ENCODE data around the gene ABI1.
"Not testable (repeated sequence)": the region's sequence is repeated elsewhere in the genome, so short reads cannot be mapped to it uniquely, and the experiment has no call there.

Gene ABI1

DNA sequence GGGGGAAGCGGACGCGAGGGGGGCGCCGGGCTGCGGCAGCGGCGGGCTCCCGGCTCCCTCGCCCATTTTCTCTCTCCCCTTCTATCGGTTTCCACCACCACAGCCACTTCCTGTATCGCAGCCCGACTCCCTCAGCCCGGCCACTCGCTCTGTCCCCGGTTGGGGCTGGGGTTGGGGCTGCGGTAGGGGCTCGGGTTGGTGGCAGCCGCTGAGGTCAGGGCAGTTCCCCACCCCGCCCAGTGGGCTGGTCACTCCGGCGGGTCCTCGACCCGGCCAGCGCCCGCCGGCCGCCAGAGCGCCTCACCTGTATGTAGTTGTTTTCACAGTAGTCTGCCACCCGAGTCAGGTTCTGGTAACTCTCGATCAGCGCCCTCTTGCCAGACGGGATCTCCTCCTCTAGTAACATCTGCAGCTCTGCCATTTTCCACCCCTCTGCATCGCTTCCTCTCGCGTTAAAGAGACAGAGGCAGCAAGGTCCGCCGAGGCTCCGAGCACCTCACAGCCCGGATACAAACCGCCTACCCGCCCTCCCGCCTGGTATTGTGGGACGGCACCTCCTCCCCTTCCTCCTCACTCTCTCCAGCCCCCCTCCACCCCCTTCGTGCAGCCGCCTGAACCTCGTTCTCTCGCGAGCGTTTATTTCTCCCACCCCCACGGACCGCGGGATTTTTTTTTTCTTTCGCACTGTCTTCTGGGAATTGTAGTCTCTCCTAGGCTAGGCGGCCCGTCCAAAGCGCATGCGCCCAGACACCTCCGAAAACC lies at the start of gene ABI1:
ABI1 (minus strand) TSS at position 516 of the 762 bp plus-strand sequence; CDS start at position 421, 95 bp downstream.
- no peaks in the 10 kb centered on the region for H3K27me3 Mint-ChIP-seq
- peak; percentile 98 to 99 for DNase-seq
- peak within 1 kb of the TSS; percentile 91 to 97 for H3K4me3 Mint-ChIP-seq
- peak; percentile 92 for ATAC-seq
- peak within 1 kb of the TSS; percentile 98 to 99 for H3K27ac Mint-ChIP-seq
- peaks cover 34% of the 10 kb centered on the region for H3K4me1 Mint-ChIP-seq
- H3K9me3 Mint-ChIP-seq, result no peaks in the 10 kb centered on the region

DNA sequence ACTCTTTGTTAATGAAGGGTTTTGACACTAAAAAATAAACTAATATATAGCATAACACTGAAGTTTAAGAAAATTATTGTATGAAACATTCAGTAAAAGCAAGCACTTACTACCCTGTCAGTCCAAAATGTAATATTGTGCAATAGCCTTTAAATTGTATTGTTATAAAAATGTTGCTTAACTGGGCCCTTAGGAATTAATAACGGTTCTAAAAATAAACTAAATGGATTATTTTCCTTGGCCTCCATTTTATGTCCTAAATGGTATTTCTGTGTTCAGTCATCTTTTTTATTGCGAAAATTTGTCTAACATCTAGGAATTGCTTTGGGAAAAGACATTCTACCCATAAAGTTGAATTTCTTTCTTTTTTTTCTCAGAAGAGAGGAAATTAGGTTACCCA lies 49.0 kb upstream of the ABI1 start:
- H3K27me3 Mint-ChIP-seq, result no peaks in the 10 kb centered on the region
- no peak for ATAC-seq
- H3K4me3 Mint-ChIP-seq, result no peak overlapping the region
- DNase-seq, result no peak
- H3K4me1 Mint-ChIP-seq, result no peaks in the 10 kb centered on the region
- H3K9me3 Mint-ChIP-seq, result no peaks in the 10 kb centered on the region
- H3K27ac Mint-ChIP-seq, result no peak overlapping the region

DNA sequence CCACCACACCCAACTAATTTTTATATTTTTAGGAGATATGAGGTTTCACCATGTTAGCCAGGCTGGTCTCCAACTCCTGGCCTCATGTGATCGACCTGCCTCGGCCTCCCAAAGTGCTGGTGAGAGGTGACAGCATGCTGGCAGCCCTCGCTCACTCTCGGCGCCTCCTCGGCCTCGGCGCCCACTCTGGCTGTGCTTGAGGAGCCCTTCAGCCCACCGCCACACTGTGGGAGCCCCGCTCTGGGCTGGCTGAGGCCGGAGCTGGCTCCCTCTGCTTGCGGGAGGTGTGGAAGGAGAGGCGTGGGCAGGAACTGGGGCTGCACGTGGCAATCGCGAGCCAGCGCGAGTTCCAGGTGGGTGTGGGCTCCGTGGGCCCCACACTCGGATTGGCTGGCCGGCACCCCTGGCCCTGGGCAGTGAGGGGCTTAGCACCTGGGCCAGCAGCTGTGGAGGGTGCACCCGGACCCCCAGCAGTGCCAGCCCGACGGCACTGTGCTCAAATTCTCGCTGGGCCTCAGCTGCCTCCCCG lies 44.6 kb upstream of the ABI1 start:
- not testable (repeated sequence) for DNase-seq, H3K4me3 Mint-ChIP-seq, ATAC-seq, H3K4me1 Mint-ChIP-seq, H3K27me3 Mint-ChIP-seq, H3K27ac Mint-ChIP-seq, H3K9me3 Mint-ChIP-seq

DNA sequence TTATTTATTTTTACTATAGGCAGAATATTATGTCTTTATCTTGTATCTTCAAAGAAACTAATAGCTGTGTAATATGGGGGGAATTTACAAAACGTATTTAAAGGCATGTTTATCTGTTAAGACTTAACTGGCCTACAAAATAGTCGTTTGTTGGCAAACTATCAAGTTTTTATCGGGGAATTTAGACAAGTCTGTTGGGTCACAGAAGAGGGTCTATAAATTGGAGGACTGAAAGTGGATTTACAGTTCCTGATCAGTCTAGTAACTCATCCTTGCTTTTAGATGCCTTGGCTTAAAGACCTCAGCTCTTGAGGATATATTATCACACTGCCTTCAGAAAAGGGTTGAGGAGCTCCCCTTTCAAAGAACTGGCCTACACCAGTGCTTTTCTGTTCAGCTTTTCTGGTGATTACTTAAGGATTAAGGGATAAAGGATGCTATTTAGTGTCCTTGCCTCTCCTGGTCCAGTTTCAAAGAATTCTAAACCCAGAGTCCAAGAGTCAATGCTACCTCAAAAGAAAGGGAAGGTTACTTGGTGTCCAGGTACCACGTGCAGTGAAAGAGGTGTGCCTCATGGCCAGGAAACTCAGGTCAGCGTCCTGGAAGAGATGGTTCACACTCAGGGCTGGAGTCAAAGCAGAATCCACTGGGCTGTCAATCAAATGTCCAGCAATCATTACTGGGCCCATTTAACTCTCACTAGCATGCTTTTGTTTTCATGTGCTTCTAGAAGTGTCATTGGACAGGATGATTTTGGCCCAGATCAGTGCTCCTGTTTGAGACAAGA lies 42.9 kb upstream of the ABI1 start:
- ATAC-seq (no peak), DNase-seq (no peak)
- Mint-ChIP-seq H3K4me3 (no peak overlapping the region), H3K27me3 (no peaks in the 10 kb centered on the region), H3K4me1 (no peaks in the 10 kb centered on the region), H3K9me3 (no peaks in the 10 kb centered on the region), H3K27ac (no peak overlapping the region)

DNA sequence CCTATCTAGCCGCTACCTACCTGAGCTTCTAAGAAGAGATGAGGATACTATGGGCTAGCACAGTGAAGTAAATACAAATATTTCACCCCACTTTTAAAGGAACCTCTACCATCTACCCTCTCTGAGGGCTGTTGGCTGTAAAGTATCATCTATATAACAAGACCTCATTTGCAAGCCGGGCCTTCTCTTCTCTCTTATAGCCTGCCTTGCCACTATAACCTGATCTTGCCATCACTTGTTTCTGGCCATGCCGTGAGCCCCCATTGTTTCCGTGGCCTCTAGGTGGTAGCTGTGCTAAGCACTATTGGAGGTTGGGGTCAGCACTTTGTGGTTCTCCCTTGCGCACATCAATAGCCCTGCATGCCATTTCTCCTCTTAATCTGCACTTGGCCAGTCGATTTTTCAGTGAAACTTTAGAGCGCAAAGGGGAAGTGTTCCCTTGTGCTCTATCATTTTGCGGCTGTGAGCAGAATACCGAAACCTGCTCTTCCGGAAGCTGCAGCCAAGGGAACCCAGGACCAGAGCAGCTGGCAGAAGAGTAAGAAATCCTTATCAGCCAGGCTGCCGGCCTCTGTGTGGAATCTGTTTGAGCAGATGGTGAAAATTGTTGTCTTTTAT lies 31.7 kb upstream of the ABI1 start:
- not testable (repeated sequence) for H3K4me1 Mint-ChIP-seq, ATAC-seq, DNase-seq, H3K9me3 Mint-ChIP-seq, H3K27ac Mint-ChIP-seq, H3K4me3 Mint-ChIP-seq
- H3K27me3 Mint-ChIP-seq, result peaks cover 21% of the 10 kb centered on the region

DNA sequence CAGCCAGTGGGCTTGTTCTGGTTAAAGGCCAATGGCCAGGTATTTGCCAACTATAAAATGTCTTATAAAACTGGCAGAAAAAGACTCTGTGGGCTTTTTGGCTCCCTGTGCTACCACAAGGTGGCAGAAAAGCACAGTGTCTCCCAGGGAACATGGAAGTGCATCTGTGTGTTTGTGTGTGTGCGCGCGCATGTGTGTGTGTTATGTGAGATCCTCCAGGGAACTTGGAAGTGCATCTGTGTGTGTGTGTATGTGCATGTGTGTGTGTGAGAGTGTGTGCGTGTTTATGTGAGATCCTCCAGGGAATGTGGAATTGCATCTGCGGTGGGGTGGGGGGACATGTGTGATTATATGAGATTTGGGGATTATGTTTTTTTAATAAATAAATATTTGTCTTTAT lies 30.2 kb upstream of the ABI1 start:
- Mint-ChIP-seq H3K4me3 (no peak overlapping the region), H3K27ac (no peak overlapping the region), H3K4me1 (no peaks in the 10 kb centered on the region), H3K27me3 (peaks cover 12% of the 10 kb centered on the region), H3K9me3 (peaks cover 0 to 7% of the 10 kb centered on the region in 2 donors)
- ATAC-seq, result peak; percentile 73
- peak; percentile 31 to 63 for DNase-seq

DNA sequence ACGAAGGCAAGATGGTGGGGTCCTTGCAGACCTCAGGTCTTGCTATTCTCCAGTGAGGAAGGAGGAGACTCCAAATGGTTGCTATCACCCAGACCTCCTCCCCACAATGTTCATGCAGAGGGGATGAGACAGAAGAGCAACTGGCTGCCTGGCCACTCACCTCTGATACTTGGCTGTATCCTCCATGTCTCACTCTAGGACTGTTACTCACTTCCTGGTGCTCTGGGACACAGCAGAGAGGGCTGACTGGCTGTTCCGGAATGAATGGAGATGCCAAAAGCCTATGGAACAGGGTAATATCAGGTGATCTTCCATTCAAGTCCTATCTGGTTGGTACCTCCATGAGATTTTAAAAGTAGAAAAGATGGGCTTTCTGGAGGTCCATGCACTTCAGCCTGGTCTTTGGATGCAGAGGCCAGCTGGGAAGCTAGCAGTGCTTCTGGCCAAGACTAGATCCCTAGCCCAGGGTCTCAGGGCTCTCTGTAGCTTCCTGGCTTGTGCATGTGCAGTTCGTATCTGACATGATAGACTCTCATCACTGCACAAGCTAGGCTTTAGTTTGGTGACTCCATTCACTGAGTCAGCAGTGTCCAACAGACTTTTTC lies 27.0 kb upstream of the ABI1 start:
- Mint-ChIP-seq H3K27me3 (peaks cover 17% of the 10 kb centered on the region), H3K4me3 (no peak overlapping the region), H3K27ac (no peak overlapping the region), H3K9me3 (peaks cover 0 to 1% of the 10 kb centered on the region in 2 donors), H3K4me1 (no peaks in the 10 kb centered on the region)
- DNase-seq, result no peak
- ATAC-seq, result no peak

DNA sequence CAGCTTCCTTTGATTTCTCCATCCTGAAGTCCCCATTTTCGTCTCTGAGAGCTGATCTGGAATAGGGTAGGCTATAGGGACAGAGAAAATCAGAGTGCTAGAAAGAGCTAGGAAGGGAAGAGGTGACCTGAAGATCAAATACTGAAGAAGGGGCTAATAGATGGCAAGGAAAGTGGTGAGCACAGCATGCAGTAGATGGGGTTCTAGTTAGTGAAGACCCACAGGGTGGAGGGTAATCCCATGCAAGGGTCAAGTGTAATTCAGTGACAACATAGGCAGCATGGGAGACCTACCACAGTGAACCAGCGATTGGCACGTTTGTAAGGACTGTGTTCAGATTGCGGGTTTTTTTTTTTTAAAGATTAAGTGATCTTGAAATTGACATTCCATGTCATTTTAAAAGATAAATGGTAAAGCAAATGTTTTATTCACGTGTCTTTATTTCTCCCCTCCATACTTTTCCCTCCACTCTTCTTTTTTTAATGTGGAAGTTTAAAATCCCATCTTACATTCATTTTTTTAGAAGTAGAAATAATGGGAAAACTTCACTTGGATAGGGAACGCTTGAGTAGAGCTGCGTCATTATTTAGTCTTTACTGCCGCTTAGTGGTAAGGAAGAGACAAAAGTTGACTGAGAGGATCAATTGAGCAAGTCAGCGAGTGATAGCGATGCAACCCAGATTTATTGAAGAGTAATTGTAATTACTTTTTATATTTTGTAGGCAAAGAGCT lies 21.0 kb upstream of the ABI1 start:
- no peak overlapping the region for H3K4me3 Mint-ChIP-seq
- no peaks in the 10 kb centered on the region for H3K4me1 Mint-ChIP-seq

DNA sequence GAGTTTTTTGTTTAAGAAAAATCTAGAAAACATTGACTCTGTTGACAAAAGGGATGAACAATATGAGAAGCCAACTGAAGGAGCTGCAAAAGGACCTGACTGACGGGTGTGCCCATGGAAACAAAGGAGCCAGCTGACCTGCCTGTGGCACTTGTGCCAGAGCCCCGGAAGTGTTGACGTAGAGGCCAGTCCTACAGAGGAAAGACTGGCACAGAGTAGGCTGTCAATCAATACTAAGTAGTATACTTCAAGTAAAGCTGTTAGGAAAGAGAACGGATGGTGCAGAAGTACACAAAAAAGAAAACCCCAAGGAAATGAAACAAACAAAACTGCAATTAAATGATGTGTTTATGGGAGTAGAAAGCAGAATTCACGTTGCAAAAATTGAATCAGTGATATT lies 19.0 kb upstream of the ABI1 start:
- DNase-seq (no peak), ATAC-seq (no peak)
- Mint-ChIP-seq H3K9me3 (no peaks in the 10 kb centered on the region), H3K4me3 (no peak overlapping the region), H3K27ac (no peak overlapping the region), H3K27me3 (peaks cover 11% of the 10 kb centered on the region), H3K4me1 (no peaks in the 10 kb centered on the region)

More for the DNA sequence above, 21.0 kb upstream of the ABI1 start:
- no peaks in the 10 kb centered on the region for H3K9me3 Mint-ChIP-seq
- no peak for DNase-seq
- ATAC-seq, result peak; percentile 56
- peak overlapping the region in 1 of 2 donors; percentile 69 for H3K27ac Mint-ChIP-seq
- peaks cover 17% of the 10 kb centered on the region for H3K27me3 Mint-ChIP-seq

DNA sequence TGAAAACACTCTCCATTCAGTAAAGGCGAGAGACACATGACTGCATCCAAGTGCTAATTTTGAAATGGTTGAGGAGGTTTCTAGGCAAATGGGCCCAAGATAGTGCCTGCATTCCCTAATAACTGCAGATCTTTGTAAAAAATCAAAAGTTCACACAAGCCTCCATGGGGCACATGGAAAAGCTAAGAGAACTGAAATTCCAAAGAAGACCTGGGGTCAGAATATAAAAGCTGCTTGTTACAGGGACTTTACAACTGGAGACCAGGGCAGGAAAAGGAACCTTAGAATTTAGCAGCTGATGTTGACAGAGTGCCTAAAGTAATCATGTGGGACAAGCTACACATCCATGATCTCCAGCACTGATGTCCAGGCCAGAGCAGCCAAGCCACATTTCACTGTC lies 10.0 kb upstream of the ABI1 start:
- ATAC-seq, result no peak

DNA sequence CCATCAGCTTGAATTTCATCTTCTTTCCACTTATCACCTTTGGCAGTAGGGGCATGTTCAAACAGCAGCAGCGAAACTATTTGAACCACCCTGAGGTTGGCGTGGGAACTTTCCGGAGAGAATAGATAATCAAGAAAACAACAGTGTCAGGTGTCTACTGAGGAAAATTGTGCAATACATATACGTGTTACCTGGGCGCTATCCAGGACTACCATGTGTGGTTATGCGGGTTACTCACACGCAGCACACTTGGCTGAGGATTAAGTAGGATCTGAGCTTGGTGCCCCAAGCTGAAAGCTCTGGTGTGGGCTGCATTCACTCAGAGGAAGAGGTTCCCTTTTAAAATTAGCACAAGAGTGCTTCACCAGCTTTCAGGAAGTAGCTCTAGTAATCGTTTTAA lies 8.8 kb upstream of the ABI1 start:
- Mint-ChIP-seq H3K9me3 (no peaks in the 10 kb centered on the region), H3K27me3 (no peaks in the 10 kb centered on the region), H3K27ac (peak overlapping the region in 1 of 2 donors; percentile 56), H3K4me1 (peaks cover 8% of the 10 kb centered on the region), H3K4me3 (peak overlapping the region; percentile 32 to 34)
- ATAC-seq, result peak; percentile 79
- peak in 1 of 2 donors; percentile 28 for DNase-seq

More for the DNA sequence above, 10.0 kb upstream of the ABI1 start:
- peaks cover 8% of the 10 kb centered on the region for H3K4me1 Mint-ChIP-seq
- H3K27ac Mint-ChIP-seq, result no peak overlapping the region
- H3K27me3 Mint-ChIP-seq, result no peaks in the 10 kb centered on the region
- no peak for DNase-seq
- no peaks in the 10 kb centered on the region for H3K9me3 Mint-ChIP-seq
- no peak overlapping the region for H3K4me3 Mint-ChIP-seq

DNA sequence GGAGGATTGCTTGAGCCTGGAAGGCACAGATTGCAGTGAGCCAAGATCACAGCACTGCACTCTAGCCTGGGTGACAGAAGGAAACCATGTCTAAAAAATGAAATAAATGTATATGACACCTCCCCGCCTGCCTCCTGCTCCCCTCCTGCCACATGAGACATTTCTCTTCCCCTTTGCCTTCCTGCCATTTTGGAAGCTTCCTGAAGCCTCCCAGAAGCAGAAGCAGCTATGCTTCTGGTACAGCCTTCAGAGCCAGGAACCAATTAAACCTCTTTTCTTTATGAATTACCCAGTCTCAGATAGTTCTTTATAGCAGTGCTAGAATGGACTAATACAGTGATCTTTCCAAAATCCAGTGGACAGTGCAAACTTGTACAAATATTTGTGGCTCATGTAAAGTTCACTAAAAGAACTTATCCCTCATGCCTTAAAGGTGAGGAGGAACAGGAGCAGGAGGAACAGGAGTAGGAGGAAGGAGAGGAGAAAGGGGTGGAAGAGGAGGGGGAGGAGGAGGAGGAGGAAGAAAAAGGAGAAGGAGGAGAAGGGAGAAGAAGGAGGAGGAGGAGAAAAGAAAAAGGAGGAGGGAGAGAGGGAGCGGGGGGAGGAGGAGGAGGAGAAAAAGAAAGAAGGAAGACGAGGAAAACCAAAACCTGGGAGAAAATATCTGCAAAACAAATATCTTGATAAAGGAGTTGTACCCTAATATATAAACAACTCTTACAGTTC lies 2.8 kb upstream of the ABI1 start:
- Mint-ChIP-seq H3K4me3 (no peak overlapping the region), H3K4me1 (peaks cover 11% of the 10 kb centered on the region), H3K9me3 (no peaks in the 10 kb centered on the region), H3K27me3 (no peaks in the 10 kb centered on the region), H3K27ac (no peak overlapping the region)
- no peak for DNase-seq
- ATAC-seq, result no peak

DNA sequence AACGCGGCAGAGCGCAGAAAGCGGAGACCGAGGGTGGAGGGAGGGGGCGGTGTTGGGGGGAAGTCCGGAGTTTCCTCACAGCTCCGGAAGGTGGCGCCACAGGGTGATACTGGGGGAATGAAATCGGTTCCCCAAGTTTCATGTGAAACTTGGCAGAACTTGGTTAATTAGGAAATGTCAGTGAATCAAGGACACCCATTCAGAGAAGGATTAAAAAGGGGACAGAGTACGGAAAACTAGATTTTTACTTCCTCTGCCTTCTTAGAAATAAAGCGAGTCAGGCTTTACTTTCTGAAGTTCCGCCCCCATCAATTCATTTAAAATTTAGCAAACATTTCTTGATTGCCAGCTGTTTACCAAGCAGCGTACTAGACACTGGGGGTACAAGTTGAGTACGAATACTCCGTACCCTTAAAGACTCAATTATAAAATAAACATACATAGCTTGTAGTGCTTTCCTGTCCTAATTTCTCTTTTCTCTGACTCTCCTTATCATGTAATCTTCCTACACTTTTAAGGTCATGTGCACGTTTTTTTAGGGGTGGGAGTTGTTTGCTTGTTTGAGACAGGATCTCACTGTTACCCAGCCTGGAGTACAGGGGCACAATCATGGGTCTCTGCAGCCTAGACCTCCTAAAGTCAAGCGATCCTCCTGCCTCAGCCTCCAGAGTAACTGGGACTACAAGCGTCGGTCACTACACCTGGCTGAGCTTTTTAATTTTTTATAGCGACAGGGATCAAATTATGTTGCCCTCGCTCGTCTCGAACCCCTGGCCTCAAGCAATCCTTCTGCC lies 644 bp upstream of the ABI1 start:
- no peak for DNase-seq
- no peaks in the 10 kb centered on the region for H3K27me3 Mint-ChIP-seq
- peaks cover 31% of the 10 kb centered on the region for H3K4me1 Mint-ChIP-seq
- peak overlapping the region; percentile 91 to 97 for H3K4me3 Mint-ChIP-seq
- H3K27ac Mint-ChIP-seq, result peak overlapping the region; percentile 98 to 99
- no peaks in the 10 kb centered on the region for H3K9me3 Mint-ChIP-seq
- ATAC-seq, result no peak

DNA sequence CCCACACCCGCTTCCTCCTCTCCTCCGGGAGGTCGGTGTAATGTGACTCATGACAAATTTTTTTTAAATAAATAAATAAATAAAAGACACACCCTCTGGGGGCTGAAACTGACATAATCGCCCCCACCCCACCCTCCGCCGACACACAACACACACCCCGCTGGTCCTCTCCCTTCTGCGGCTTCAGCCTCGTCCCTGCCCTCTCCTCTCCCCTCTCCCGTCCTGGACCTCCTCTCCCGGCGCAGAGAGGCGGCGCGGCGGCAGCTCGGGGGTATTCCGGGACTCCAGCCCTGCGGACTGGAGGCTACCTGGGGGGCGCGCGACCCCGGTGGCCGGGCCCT lies 686 bp downstream of the ABI1 start:
- DNase-seq (peak in 1 of 2 donors; percentile 78), ATAC-seq (peak; percentile 49)
- Mint-ChIP-seq H3K4me1 (peaks cover 40% of the 10 kb centered on the region), H3K27me3 (no peaks in the 10 kb centered on the region), H3K27ac (peak overlapping the region; percentile 98 to 99), H3K9me3 (no peaks in the 10 kb centered on the region), H3K4me3 (peak overlapping the region; percentile 91 to 97)

All from stimulated activated naive CD8-positive, alpha-beta T cell treated with anti-CD3 and anti-CD28 coated beads, Interleukin-15, amount 100 ng/mL, for 72 hours (primary cell).